ENCODE measurements around the gene HIVEP3.

GRCh38 chr1:41541592-41541952 lies 377.1 kb downstream of the HIVEP3 start:
- TF ChIP-seq CTCF (IDR thresholded peaks at IDR 0.05) (no peak), POLR2A (IDR thresholded peaks at IDR 0.05) (no peak)
